ENCODE results near the gene CTBP2. TPM values are rescaled to one million over a fixed set of nuclear protein-coding genes. Genes with fewer than 3 reads are reported as not detected.

The CTBP2 gene
- total and polyA plus RNA-seq, 10 of the 15 experiments (the other 5 are each of a cell fraction or from before 2014, with no cell fraction given): 0.02 to 0.72 (median 0.06) TPM; not detected in 2

DNA sequence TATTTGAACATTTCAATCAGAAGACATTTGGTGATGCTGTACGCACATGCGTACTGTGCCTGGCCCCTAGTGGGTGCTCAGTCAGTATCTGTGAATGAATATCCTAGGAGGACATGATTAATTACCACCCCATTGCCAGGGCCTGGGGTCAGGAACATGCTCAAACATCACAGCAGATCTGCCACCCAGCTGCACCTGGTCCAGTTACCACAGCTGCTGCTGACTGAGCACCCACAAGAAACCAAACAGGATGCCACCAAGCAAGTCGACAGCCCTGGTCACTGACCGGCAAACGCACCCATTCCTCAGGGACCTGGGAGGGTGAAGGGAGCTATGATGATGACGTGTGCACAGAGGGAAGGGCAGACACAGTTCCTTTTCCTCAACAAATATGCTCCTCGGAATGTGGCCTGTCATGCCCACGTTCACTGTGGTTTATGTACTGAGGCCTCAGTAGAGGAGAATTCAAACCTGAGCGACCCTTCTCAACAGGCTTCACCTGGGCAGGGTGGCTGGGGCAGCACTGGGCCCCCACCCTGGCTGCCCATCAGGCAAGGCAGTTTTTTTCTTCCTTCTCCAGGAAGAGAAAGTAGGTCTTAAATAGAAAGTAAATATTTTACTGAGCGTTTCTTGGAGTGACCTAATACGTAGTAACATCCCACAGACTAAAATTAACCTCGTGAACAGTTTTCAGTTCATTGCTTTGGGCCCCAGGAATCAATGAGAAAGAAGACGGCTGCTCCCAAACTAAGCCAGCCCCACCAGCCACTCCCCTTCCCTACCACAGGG is 13.4 kb downstream of the CTBP2 start:
- FAIRE-seq (no peak), DNase-seq (ENCODE audit: low read depth, low spot score) (no peak), ATAC-seq (no peak)
- Histone ChIP-seq H3K4me2 (ENCODE audit: control insufficient read depth, insufficient read depth) (no peak overlapping the region), H3K27ac (ENCODE audit: control insufficient read depth, insufficient read depth) (no peak overlapping the region), H3K27me3 (replicated peaks in 1 of 2; ENCODE audit: control insufficient read depth in 2 of 2, insufficient read depth in 2 of 2, low read length in 1 of 2) (peaks cover 2 to 5% of the 10 kb centered on the region in 2 experiments; a peak in 2 of 4 replicates), H3K4me1 (ENCODE audit: control insufficient read depth, insufficient read depth, low read length) (peaks cover 3% of the 10 kb centered on the region; the same call in 1 of the 2 replicates), H3K9ac (ENCODE audit: control insufficient read depth, insufficient read depth, low read length) (no peak overlapping the region), H3K9me3 (replicated peaks; ENCODE audit: control insufficient read depth, insufficient read depth, low read length) (no peaks in the 10 kb centered on the region), H3K79me2 (ENCODE audit: control insufficient read depth, insufficient read depth, low read length) (no peaks in the 10 kb centered on the region), H3K36me3 (ENCODE audit: control insufficient read depth in 2 of 2, insufficient read depth in 2 of 2, low read length in 1 of 2) (no peaks in the 10 kb centered on the region), H3K4me3 (no peak overlapping the region), H4K20me1 (ENCODE audit: control insufficient read depth, insufficient read depth) (no peaks in the 10 kb centered on the region; the same call in 1 of the 2 replicates), H2AFZ (ENCODE audit: control insufficient read depth, low read depth, low read length) (no peak overlapping the region)
- TF ChIP-seq KAT2A (conservative IDR thresholded peaks at IDR 0.05; ENCODE audit: control insufficient read depth, low read depth, low read length) (no peak), REST (IDR thresholded peaks at IDR 0.05; ENCODE audit: low read depth, low read length) (no peak), NR2C1 (IDR thresholded peaks at IDR 0.05) (no peak), ZSCAN29 (IDR thresholded peaks at IDR 0.05) (no peak)
- POLR2A ChIA-PET: no interaction called here
- WGBS (ENCODE audit: insufficient coverage, insufficient replicate concordance, low lambda C conversion rate, missing lambda C conversion rate): 21% methylated on average over 11 of the region's 13 CpGs
- BruUV-seq (replicated peaks): no TSS peak
- RAD21 ChIA-PET (ENCODE audit: unreplicated experiment): no interaction called here
- SMC1A ChIA-PET (ENCODE audit: uncharacterized antibody, unreplicated experiment): no interaction called here
- CTCF ChIA-PET: no interaction called here
- in situ Hi-C loops (cut with MboI) (no loop called here), intact Hi-C loops (cut with micrococcal nuclease; ENCODE audit: unreplicated experiment) (no loop called here)

Data from GM12878 (cell line).